Measurements from ENCODE around the gene TASP1. TPM values are rescaled to one million over a fixed set of nuclear protein-coding genes. Genes with fewer than 3 reads are reported as not detected.

TASP1 gene
- total and polyA plus RNA-seq, 4 experiments from 2014 or later: 15.1 to 18.2 (median 16.1) TPM

DNA sequence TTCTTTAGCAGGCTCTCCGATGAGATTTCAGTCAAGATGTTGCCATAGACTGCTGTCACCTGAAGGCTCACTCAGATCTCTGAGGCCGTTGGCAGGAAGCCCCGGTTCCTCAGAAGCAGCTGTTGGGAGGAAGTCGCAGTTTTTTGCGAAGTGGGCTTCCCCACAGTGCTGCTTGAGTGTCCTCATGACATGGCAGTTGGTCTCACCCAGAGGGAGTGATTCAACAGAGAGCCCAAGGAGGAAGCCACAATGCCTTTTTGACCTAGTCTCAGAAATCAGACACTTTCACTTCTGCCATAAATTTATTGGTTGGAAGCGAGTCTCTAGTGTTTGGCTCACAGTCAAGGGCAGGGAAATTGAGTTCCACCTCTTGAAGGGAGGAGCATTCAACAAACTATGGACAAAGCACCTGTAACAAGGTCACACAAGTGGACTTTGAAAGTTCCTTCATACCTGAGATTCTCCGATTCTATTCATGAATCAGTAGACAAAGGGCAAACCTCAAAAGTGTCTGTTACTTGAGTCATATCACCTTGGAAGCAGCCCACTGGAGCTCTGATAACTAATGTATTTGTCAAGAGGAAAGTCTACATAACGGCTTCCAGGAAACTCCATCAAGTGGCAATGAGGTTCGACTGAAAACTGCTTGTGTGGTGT, 208.3 kb downstream of the TASP1 start:
- no peak for DNase-seq
- CTCF ChIA-PET (ENCODE audit: partially characterized antibody): no interaction called here
- H3K9me3 Mint-ChIP-seq: peaks cover 0 to 2% (median 0%) of the 10 kb centered on the region in 8 donors

GRCh38 chr20:13428684-13429083, 210.0 kb downstream of the TASP1 start:
- Mint-ChIP-seq H3K4me1 (peaks cover 0 to 2% (median 0%) of the 10 kb centered on the region in 4 donors), H3K36me3 (peaks cover 43 to 54% of the 10 kb centered on the region in 2 donors), H3K27ac (peak overlapping the region in 1 of 7 donors; percentile 7), H3K4me3 (no peak overlapping the region), H3K9me3 (peaks cover 0 to 2% (median 0%) of the 10 kb centered on the region in 8 donors), H3K27me3 (no peaks in the 10 kb centered on the region)
- Histone ChIP-seq H3K36me3 (ENCODE audit: insufficient read depth, low read length) (no peaks in the 10 kb centered on the region), H3K27me3 (ENCODE audit: insufficient read depth, low read length) (no peaks in the 10 kb centered on the region), H3K4me3 (ENCODE audit: low read length in 2 of 2) (no peak overlapping the region), H3K4me1 (ENCODE audit: insufficient read depth, low read length) (no peaks in the 10 kb centered on the region), H3K9me3 (ENCODE audit: control insufficient read depth in 1 of 2, low read length in 2 of 2) (no peaks in the 10 kb centered on the region), H3K27ac (ENCODE audit: low read depth, low read length) (no peak overlapping the region)
- intact Hi-C loops (cut with micrococcal nuclease): no loop called here
- ChIA-PET POLR2A (ENCODE audit: partially characterized antibody) (no interaction called here), CTCF (ENCODE audit: partially characterized antibody) (interaction anchor here (0.8 kb wide), 1 partner anchor 10 kb away, joined by 3 read pairs; no protein-coding TSS in a partner anchor)
- DNase-seq: no peak

More for the DNA sequence above, 208.3 kb downstream of the TASP1 start:
- Histone ChIP-seq H3K9me3 (ENCODE audit: control insufficient read depth in 1 of 2, low read length in 2 of 2) (no peaks in the 10 kb centered on the region), H3K27me3 (ENCODE audit: insufficient read depth, low read length) (no peaks in the 10 kb centered on the region), H3K36me3 (ENCODE audit: insufficient read depth, low read length) (no peaks in the 10 kb centered on the region), H3K4me3 (ENCODE audit: low read length in 2 of 2) (no peak overlapping the region), H3K27ac (ENCODE audit: low read depth, low read length) (no peak overlapping the region), H3K4me1 (ENCODE audit: insufficient read depth, low read length) (no peaks in the 10 kb centered on the region)
- Mint-ChIP-seq H3K4me3 (no peak overlapping the region), H3K27me3 (no peaks in the 10 kb centered on the region), H3K36me3 (peaks cover 50 to 62% of the 10 kb centered on the region in 2 donors), H3K27ac (no peak overlapping the region), H3K4me1 (peaks cover 0 to 2% (median 0%) of the 10 kb centered on the region in 4 donors)
- intact Hi-C loops (cut with micrococcal nuclease): no loop called here
- POLR2A ChIA-PET (ENCODE audit: partially characterized antibody): no interaction called here

GRCh38 chr20:13426870-13427269, 211.9 kb downstream of the TASP1 start:
- CTCF ChIA-PET (ENCODE audit: partially characterized antibody): no interaction called here
- H3K36me3 ChIP-seq (ENCODE audit: insufficient read depth, low read length): no peaks in the 10 kb centered on the region
- Mint-ChIP-seq H3K4me1 (peaks cover 0 to 2% (median 0%) of the 10 kb centered on the region in 4 donors), H3K36me3 (peaks cover 35 to 49% of the 10 kb centered on the region in 2 donors), H3K27me3 (no peaks in the 10 kb centered on the region), H3K4me3 (no peak overlapping the region), H3K27ac (no peak overlapping the region), H3K9me3 (peaks cover 0 to 2% (median 0%) of the 10 kb centered on the region in 8 donors)
- H3K9me3 ChIP-seq (ENCODE audit: control insufficient read depth in 1 of 2, low read length in 2 of 2): no peaks in the 10 kb centered on the region
- H3K4me3 ChIP-seq (ENCODE audit: low read length in 2 of 2): no peak overlapping the region
- H3K27me3 ChIP-seq (ENCODE audit: insufficient read depth, low read length): no peaks in the 10 kb centered on the region
- POLR2A ChIA-PET (ENCODE audit: partially characterized antibody): interaction anchor here (0.5 kb wide), 1 partner anchor 26 kb away, joined by 3 read pairs; no protein-coding TSS in a partner anchor
- DNase-seq: no peak
- intact Hi-C loops (cut with micrococcal nuclease): no loop called here
- H3K27ac ChIP-seq (ENCODE audit: low read depth, low read length): no peak overlapping the region
- H3K4me1 ChIP-seq (ENCODE audit: insufficient read depth, low read length): no peaks in the 10 kb centered on the region

- ChIA-PET POLR2A (ENCODE audit: partially characterized antibody) (no interaction called here), CTCF (ENCODE audit: partially characterized antibody) (no interaction called here)
- H3K4me1 ChIP-seq (ENCODE audit: insufficient read depth, low read length): no peaks in the 10 kb centered on the region
- H3K27ac ChIP-seq (ENCODE audit: low read depth, low read length): no peak overlapping the region
- no peak overlapping the region for H3K27ac Mint-ChIP-seq
- no peak for DNase-seq
- H3K9me3 Mint-ChIP-seq: no peaks in the 10 kb centered on the region
- H3K36me3 ChIP-seq (ENCODE audit: insufficient read depth, low read length): no peaks in the 10 kb centered on the region
- H3K4me3 Mint-ChIP-seq: no peak overlapping the region
- H3K27me3 Mint-ChIP-seq: no peaks in the 10 kb centered on the region
- no peak overlapping the region for H3K4me3 ChIP-seq (ENCODE audit: low read length in 2 of 2)
- no peaks in the 10 kb centered on the region for H3K9me3 ChIP-seq (ENCODE audit: control insufficient read depth in 1 of 2, low read length in 2 of 2)
- intact Hi-C loops (cut with micrococcal nuclease): no loop called here
- H3K27me3 ChIP-seq (ENCODE audit: insufficient read depth, low read length): no peaks in the 10 kb centered on the region
- H3K4me1 Mint-ChIP-seq: no peaks in the 10 kb centered on the region
- peaks cover 26 to 38% of the 10 kb centered on the region in 2 donors for H3K36me3 Mint-ChIP-seq
Observed at GRCh38 chr20:13425381-13426135, 213.2 kb downstream of the TASP1 start.

DNA sequence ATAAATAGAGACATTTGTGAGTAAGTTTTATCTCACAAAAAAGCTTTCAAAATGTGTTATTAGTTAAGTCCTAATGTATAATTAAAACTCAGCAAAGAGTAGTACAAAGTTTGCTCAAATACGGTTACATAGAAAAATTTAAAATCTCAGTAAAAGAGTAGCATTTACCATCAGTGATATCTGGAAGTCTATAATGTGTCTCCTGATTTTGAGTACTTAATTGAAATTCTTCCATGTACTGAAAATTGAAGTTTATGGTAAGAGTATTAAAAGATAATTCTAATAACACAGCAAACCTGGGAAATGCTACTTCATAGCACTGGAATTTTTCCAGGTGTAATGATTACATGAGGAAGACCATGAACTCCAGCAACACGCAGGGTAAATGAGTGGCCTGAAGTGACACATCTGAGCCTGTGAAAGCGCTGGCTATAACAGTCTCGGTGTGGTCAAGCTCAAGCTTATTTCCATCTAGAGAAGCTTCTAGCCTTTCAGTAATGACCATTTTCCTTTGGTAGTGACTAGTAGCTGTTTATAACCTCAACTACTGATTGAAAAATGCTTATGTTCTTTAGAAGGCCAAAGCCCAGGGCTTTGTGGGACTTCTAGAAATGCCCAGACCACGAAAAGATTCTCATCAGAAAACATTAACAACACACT, 214.4 kb downstream of the TASP1 start:
- Mint-ChIP-seq H3K4me3 (no peak overlapping the region), H3K27ac (no peak overlapping the region), H3K9me3 (no peaks in the 10 kb centered on the region), H3K4me1 (no peaks in the 10 kb centered on the region), H3K36me3 (peaks cover 15 to 26% of the 10 kb centered on the region in 2 donors), H3K27me3 (no peaks in the 10 kb centered on the region)
- Histone ChIP-seq H3K9me3 (ENCODE audit: control insufficient read depth in 1 of 2, low read length in 2 of 2) (no peaks in the 10 kb centered on the region), H3K36me3 (ENCODE audit: insufficient read depth, low read length) (no peaks in the 10 kb centered on the region), H3K27me3 (ENCODE audit: insufficient read depth, low read length) (no peaks in the 10 kb centered on the region), H3K27ac (ENCODE audit: low read depth, low read length) (no peak overlapping the region), H3K4me1 (ENCODE audit: insufficient read depth, low read length) (no peaks in the 10 kb centered on the region), H3K4me3 (ENCODE audit: low read length in 2 of 2) (no peak overlapping the region)
- intact Hi-C loops (cut with micrococcal nuclease): no loop called here
- POLR2A ChIA-PET (ENCODE audit: partially characterized antibody): no interaction called here
- DNase-seq: no peak
- CTCF ChIA-PET (ENCODE audit: partially characterized antibody): no interaction called here

DNA sequence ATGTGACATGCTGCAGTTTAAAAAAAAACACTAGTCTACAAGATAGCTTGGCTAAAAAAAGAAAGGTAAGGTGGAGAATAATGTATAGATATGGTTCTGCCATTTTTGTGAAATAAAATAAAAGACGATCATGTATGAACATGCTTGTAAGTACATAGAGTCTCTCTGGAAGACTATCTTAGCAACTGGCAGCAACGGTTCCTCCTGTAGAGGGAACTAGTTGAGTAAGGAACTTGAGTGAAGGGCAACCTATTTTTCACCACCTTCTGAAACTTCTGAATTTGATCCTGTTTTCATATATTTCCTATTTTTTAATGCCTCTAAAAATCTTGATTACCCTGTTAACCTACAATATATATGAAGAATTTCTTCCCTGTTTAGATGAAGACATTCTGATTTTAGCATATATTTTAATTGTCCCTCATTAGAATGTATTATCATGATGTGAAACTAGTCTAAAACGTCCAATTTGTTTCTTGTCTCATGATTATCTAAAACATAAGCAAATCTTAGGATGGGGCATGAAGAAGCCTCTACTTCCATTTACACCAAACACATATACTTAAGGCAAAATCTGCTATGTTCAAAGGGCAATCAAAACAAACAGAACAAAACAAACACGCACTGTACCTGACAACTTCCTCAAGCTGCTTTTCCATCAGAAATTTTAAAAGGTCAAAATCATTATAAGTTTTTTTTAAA, 215.1 kb downstream of the TASP1 start:
- Mint-ChIP-seq H3K36me3 (peaks cover 14 to 26% of the 10 kb centered on the region in 2 donors), H3K4me1 (no peaks in the 10 kb centered on the region), H3K27me3 (no peaks in the 10 kb centered on the region), H3K9me3 (no peaks in the 10 kb centered on the region), H3K27ac (no peak overlapping the region), H3K4me3 (no peak overlapping the region)
- ChIA-PET CTCF (ENCODE audit: partially characterized antibody) (no interaction called here), POLR2A (ENCODE audit: partially characterized antibody) (no interaction called here)
- intact Hi-C loops (cut with micrococcal nuclease): no loop called here
- no peak overlapping the region for H3K4me3 ChIP-seq (ENCODE audit: low read length in 2 of 2)
- no peaks in the 10 kb centered on the region for H3K27me3 ChIP-seq (ENCODE audit: insufficient read depth, low read length)
- DNase-seq: no peak
- H3K36me3 ChIP-seq (ENCODE audit: insufficient read depth, low read length): no peaks in the 10 kb centered on the region
- H3K4me1 ChIP-seq (ENCODE audit: insufficient read depth, low read length): no peaks in the 10 kb centered on the region
- H3K27ac ChIP-seq (ENCODE audit: low read depth, low read length): no peak overlapping the region
- no peaks in the 10 kb centered on the region for H3K9me3 ChIP-seq (ENCODE audit: control insufficient read depth in 1 of 2, low read length in 2 of 2)

GRCh38 chr20:13422637-13423036, 216.1 kb downstream of the TASP1 start:
- Histone ChIP-seq H3K36me3 (ENCODE audit: insufficient read depth, low read length) (no peaks in the 10 kb centered on the region), H3K27ac (ENCODE audit: low read depth, low read length) (no peak overlapping the region), H3K9me3 (ENCODE audit: control insufficient read depth in 1 of 2, low read length in 2 of 2) (no peaks in the 10 kb centered on the region), H3K4me1 (ENCODE audit: insufficient read depth, low read length) (no peaks in the 10 kb centered on the region), H3K4me3 (ENCODE audit: low read length in 2 of 2) (no peak overlapping the region), H3K27me3 (ENCODE audit: insufficient read depth, low read length) (no peaks in the 10 kb centered on the region)
- no peak overlapping the region for H3K4me3 Mint-ChIP-seq
- H3K27me3 Mint-ChIP-seq: no peaks in the 10 kb centered on the region
- POLR2A ChIA-PET (ENCODE audit: partially characterized antibody): no interaction called here
- no peak overlapping the region for H3K27ac Mint-ChIP-seq
- no peak for DNase-seq
- no peaks in the 10 kb centered on the region for H3K9me3 Mint-ChIP-seq
- intact Hi-C loops (cut with micrococcal nuclease): no loop called here
- CTCF ChIA-PET (ENCODE audit: partially characterized antibody): no interaction called here
- peaks cover 16 to 27% of the 10 kb centered on the region in 2 donors for H3K36me3 Mint-ChIP-seq
- H3K4me1 Mint-ChIP-seq: no peaks in the 10 kb centered on the region

All from CD4-positive, alpha-beta memory T cell (primary cell).